DOHH2 (cell line): Measurements from ENCODE around the gene DFFB.

ENCODE experiments used
- H3F3A ChIP-seq: fragments of 200-600 bp; sonication (generic), shearing (Covaris generic); 2 replicates; pipeline ENCODE4 v1.6.0; 2016; ENCODE audit warnings: antibody characterized with exemption, mild to moderate bottlenecking; ENCODE audit not compliant: control insufficient read depth, insufficient read depth
- H3K27ac ChIP-seq: fragments of 200-600 bp; sonication (generic); 2 replicates; pipeline ENCODE4 v1.5.1; 2014; ENCODE audit warnings: low read depth, mild to moderate bottlenecking, low read length, moderate library complexity
- H3K27me3 ChIP-seq: fragments of 200-600 bp; sonication (generic); 2 replicates; pipeline ENCODE4 v1.6.1; 2014; ENCODE audit warnings: mild to moderate bottlenecking, low read length, mixed read lengths; ENCODE audit not compliant: control insufficient read depth
- H3K36me3 ChIP-seq: fragments of 200-600 bp; sonication (generic); 2 replicates; pipeline ENCODE4 v1.6.1; 2014; ENCODE audit warnings: mild to moderate bottlenecking, low read length, moderate library complexity, mixed read lengths; ENCODE audit not compliant: control insufficient read depth
- H3K4me1 ChIP-seq: fragments of 200-600 bp; sonication (generic); 2 replicates; pipeline ENCODE4 v1.6.1; 2014; ENCODE audit warnings: mild to moderate bottlenecking, low read length, mixed read lengths; ENCODE audit not compliant: control insufficient read depth
- H3K4me2 ChIP-seq: fragments of 200-600 bp; sonication (generic); 2 replicates; pipeline ENCODE4 v1.6.0; 2014; ENCODE audit warnings: mild to moderate bottlenecking, low read length, moderate library complexity
- H3K4me3 ChIP-seq: fragments of 200-600 bp; sonication (generic); 2 replicates; pipeline ENCODE4 v1.5.1; 2014; ENCODE audit warnings: mild to moderate bottlenecking, low read length, mixed read lengths
- H3K79me2 ChIP-seq: fragments of 200-600 bp; sonication (generic); 2 replicates; pipeline ENCODE4 v1.6.1; 2014; ENCODE audit warnings: mild to moderate bottlenecking, low read length, mixed read lengths; ENCODE audit not compliant: control insufficient read depth
- H3K9me2 ChIP-seq: fragments of 200-600 bp; sonication (generic); replicated peaks from 2 replicates; pipeline ENCODE4 v1.6.1; 2014; ENCODE audit warnings: mild to moderate bottlenecking, low read length, mixed read lengths; ENCODE audit not compliant: control insufficient read depth
- H3K9me3 ChIP-seq: fragments of 200-600 bp; sonication (generic); 2 replicates; pipeline ENCODE4 v1.6.1; 2014; ENCODE audit warnings: antibody characterized with exemption, low read length, mixed read lengths; ENCODE audit not compliant: control insufficient read depth, insufficient read depth
- H4K20me1 ChIP-seq: fragments of 200-600 bp; sonication (generic); 2 replicates; pipeline ENCODE4 v1.6.0; 2014; ENCODE audit warnings: low read depth, mild to moderate bottlenecking, antibody characterized with exemption, low read length, moderate library complexity; ENCODE audit not compliant: control insufficient read depth, insufficient read depth
- EZH2phosphoT487 ChIP-seq: fragments of 200-600 bp; sonication (generic); IDR thresholded peaks from 2 replicates; pipeline ENCODE4 v1.6.1; 2017; ENCODE audit warnings: borderline replicate concordance, mild to moderate bottlenecking, antibody characterized with exemption, low read length, moderate library complexity, mixed read lengths
- TF ChIP-seq, protein P1 (sequence below): fragments of 200-600 bp; sonication (generic); IDR thresholded peaks from one replicate; pipeline ENCODE4 v1.5.1; 2014; ENCODE audit warnings: antibody characterized with exemption, mild to moderate bottlenecking, low read depth, low read length; ENCODE audit not compliant: poor library complexity, severe bottlenecking

Gene DFFB

DNA sequence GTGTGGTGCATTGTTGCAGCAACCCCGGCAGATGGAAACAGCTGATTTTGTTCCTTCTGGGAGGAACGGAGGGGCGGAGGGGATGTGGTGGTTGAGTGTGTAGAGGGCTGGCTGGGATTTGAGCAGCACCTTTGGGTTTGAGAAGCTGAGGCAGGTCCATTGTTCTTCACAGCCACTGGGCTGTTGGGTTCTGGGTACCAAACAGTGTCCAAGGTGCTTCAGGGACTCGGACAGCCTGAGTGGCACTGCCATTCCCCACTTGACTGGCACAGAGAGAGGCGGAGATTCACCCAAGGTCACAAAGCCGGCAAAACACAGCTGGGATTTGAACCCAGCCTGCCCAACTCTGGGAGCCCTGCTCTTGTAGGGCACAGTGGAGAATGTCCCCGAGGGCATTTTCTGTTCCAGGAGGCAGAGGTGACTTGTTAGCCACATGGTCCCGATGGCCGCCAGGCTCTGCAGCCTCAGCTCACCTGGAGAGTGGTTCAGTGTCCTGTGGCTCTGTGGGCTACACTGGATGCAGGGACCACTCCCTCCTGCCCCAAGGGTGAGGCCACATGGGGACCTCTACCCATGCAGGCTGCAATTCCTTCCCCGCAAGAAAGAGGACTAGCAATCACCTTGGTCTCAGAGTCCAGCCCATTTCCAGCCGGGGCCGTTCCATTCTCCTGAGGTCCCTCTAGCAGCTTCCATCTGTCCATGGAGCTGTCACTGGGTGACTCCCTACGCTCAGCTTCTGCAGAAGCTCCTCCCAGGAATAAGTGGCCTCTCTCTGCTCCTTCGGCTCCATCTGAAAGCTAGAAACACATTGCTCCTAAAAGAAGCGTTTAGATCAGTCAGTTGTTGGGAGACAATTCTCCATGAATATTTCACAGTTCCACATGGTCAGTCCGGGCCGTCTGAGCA is 74.0 kb downstream of the DFFB start:
- Histone ChIP-seq H3K4me1 (no peaks in the 10 kb centered on the region), H3K79me2 (no peaks in the 10 kb centered on the region), H3K4me3 (no peak overlapping the region), H3K4me2 (no peak overlapping the region), H3K27me3 (peaks cover 8% of the 10 kb centered on the region), H4K20me1 (no peaks in the 10 kb centered on the region), H3K36me3 (no peaks in the 10 kb centered on the region), H3K9me3 (peaks cover 7% of the 10 kb centered on the region; the same call in 1 of the 2 replicates), H3K27ac (no peak overlapping the region), H3K9me2 (no peaks in the 10 kb centered on the region), H3F3A (peaks cover 11% of the 10 kb centered on the region)
- TF ChIP-seq EZH2phosphoT487, result no peak
- TF ChIP-seq, protein P1, sequence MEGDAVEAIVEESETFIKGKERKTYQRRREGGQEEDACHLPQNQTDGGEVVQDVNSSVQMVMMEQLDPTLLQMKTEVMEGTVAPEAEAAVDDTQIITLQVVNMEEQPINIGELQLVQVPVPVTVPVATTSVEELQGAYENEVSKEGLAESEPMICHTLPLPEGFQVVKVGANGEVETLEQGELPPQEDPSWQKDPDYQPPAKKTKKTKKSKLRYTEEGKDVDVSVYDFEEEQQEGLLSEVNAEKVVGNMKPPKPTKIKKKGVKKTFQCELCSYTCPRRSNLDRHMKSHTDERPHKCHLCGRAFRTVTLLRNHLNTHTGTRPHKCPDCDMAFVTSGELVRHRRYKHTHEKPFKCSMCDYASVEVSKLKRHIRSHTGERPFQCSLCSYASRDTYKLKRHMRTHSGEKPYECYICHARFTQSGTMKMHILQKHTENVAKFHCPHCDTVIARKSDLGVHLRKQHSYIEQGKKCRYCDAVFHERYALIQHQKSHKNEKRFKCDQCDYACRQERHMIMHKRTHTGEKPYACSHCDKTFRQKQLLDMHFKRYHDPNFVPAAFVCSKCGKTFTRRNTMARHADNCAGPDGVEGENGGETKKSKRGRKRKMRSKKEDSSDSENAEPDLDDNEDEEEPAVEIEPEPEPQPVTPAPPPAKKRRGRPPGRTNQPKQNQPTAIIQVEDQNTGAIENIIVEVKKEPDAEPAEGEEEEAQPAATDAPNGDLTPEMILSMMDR, result no peak

DNA sequence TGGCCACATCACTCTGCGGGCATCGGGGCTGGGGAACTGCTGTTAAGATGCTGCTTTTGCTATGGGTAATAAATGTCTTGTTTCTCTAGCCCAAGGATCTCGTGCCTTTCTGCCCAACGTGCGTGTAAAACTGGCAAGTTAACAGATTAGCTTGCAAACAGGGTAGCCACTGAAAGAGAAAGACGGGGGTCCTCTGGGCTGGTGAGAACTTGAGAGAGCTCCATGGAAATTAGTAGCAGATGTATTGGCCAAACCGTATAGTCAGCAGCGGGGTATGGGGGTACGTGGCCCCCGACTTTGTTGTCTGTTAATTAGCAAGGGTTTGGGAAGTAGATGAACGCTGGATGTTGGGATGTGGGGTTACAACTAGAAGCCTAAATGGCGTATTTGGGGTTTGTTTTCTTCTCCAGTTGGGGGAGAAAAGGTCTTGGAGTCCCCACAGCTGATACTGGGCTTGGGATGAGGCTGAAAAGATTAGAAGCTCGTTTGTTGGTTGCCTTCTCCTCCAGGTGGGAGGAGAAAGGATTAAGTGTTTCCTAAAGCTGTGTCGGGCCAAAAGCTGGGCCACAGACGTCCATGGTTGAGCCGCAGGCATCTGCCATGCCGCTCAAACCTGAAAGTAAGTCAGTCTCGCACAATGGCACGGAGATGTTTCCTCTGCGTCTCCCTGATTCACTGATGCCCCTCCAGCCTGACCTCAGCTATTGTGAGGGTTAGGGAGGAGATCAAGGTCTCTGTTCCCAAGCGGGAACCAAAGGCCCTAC is 75.1 kb downstream of the DFFB start:
- H3K4me1 ChIP-seq, result no peaks in the 10 kb centered on the region
- H3K79me2 ChIP-seq, result no peaks in the 10 kb centered on the region
- H3K9me3 ChIP-seq, result peaks cover 10% of the 10 kb centered on the region; the same call in 1 of the 2 replicates
- no peaks in the 10 kb centered on the region for H3K9me2 ChIP-seq
- H4K20me1 ChIP-seq, result no peaks in the 10 kb centered on the region
- H3K4me2 ChIP-seq, result no peak overlapping the region
- no peak overlapping the region for H3K27ac ChIP-seq
- H3K4me3 ChIP-seq, result no peak overlapping the region
- peaks cover 8% of the 10 kb centered on the region for H3K27me3 ChIP-seq
- no peaks in the 10 kb centered on the region for H3K36me3 ChIP-seq
- TF ChIP-seq, protein P1, result no peak
- TF ChIP-seq EZH2phosphoT487, result no peak
- peaks cover 11% of the 10 kb centered on the region for H3F3A ChIP-seq
